PC-3 (cell line): ENCODE measurements around the gene BZW2. TPM values are rescaled to one million over a fixed set of nuclear protein-coding genes. Genes with fewer than 3 reads are reported as not detected.

Source experiments
- ATAC-seq: fragments of 200-7000 bp; cut with Tn5 transposase; 2 replicates; pipeline ENCODE4 v1.9.1; 2020; ENCODE audit warnings: mild to moderate bottlenecking, moderate library complexity
- BruUV-seq: library from RNA; stranded (reverse); fragments of 400-500 nt; replicated peaks from 2 replicates; lab custom pipeline; 2021; lab: Mats Ljungman, UMichigan
- CTCF ChIA-PET: fragments of 300-600 bp; sonication (Branson Sonifier 250); formaldehyde crosslinking; loops from one replicate; lab custom pipeline; 2022; ENCODE audit warnings: antibody characterized with exemption; lab: Charles Lee
- POLR2A ChIA-PET: fragments of 300-600 bp; sonication (Branson Sonifier 250); formaldehyde crosslinking; loops from one replicate; lab custom pipeline; 2022; ENCODE audit warnings: antibody characterized with exemption; ENCODE audit not compliant: unreplicated experiment; lab: Charles Lee
- DNase-seq: peaks from one replicate; pipeline ENCODE4 v3.0.0-alpha.2; 2015
- H2AFZ ChIP-seq: fragments of 300-600 bp; sonication (generic); 2 replicates; pipeline ENCODE4 v1.6.0; 2016; ENCODE audit warnings: antibody characterized with exemption, low read length
- H3F3A ChIP-seq: fragments of 300-600 bp; sonication (generic); one replicate; pipeline ENCODE4 v1.6.0; 2017; ENCODE audit warnings: antibody characterized with exemption, low read length, control low read depth, mild to moderate bottlenecking; ENCODE audit not compliant: unreplicated experiment
- H3K27ac ChIP-seq: fragments of 300-600 bp; sonication (generic); 2 replicates; pipeline ENCODE4 v1.5.1; 2016; ENCODE audit warnings: mild to moderate bottlenecking, low read length
- H3K27me3 ChIP-seq: fragments of 300-600 bp; sonication (generic); 2 replicates; pipeline ENCODE4 v1.6.1; 2016; ENCODE audit warnings: low read length, mixed read lengths
- H3K36me3 ChIP-seq: fragments of 300-600 bp; sonication (generic); 2 replicates; pipeline ENCODE4 v1.6.1; 2016; ENCODE audit warnings: low read depth, mixed run types, low read length, mixed read lengths
- H3K4me1 ChIP-seq: fragments of 300-600 bp; sonication (generic); 2 replicates; pipeline ENCODE4 v1.5.1; 2016; ENCODE audit warnings: low read length; ENCODE audit not compliant: insufficient read depth
- H3K4me2 ChIP-seq: fragments of 300-600 bp; sonication (generic); 2 replicates; pipeline ENCODE4 v1.6.0; 2016; ENCODE audit warnings: low read length
- H3K4me3 ChIP-seq: fragments of 300-600 bp; sonication (generic); 2 replicates; pipeline ENCODE4 v1.5.1; 2016; ENCODE audit warnings: mild to moderate bottlenecking, low read length, mixed read lengths
- H3K79me2 ChIP-seq: fragments of 300-600 bp; sonication (generic); 2 replicates; pipeline ENCODE4 v1.6.1; 2017; ENCODE audit warnings: low read length, mixed read lengths
- H3K9ac ChIP-seq: fragments of 300-600 bp; sonication (generic); 2 replicates; pipeline ENCODE4 v1.6.0; 2016; ENCODE audit warnings: mild to moderate bottlenecking, low read length
- H3K9me2 ChIP-seq: fragments of 300-600 bp; sonication (generic); replicated peaks from 2 replicates; pipeline ENCODE4 v1.6.1; 2016; ENCODE audit warnings: mixed run types, low read length, mixed read lengths
- H3K9me3 ChIP-seq: fragments of 300-600 bp; sonication (generic); 2 replicates; pipeline ENCODE4 v1.6.1; 2016; ENCODE audit warnings: low read length, mixed read lengths
- H4K20me1 ChIP-seq: fragments of 300-600 bp; sonication (generic); 2 replicates; pipeline ENCODE4 v1.6.1; 2016; ENCODE audit warnings: low read length, mixed read lengths
- CTCF ChIP-seq: fragments of 300-600 bp; sonication (generic); conservative IDR thresholded peaks from 2 replicates; pipeline ENCODE4 v1.5.1; 2017; ENCODE audit warnings: antibody characterized with exemption, low read depth, mild to moderate bottlenecking, low read length
- EZH2 ChIP-seq: fragments of 300-600 bp; sonication (generic); IDR thresholded peaks from one replicate; pipeline ENCODE4 v1.6.1; 2017; ENCODE audit warnings: antibody characterized with exemption, mild to moderate bottlenecking, low read length; ENCODE audit not compliant: unreplicated experiment
- EZH2phosphoT487 ChIP-seq: fragments of 300-600 bp; sonication (generic); IDR thresholded peaks from 2 replicates; pipeline ENCODE4 v1.6.1; 2018; ENCODE audit warnings: mild to moderate bottlenecking, antibody characterized with exemption, low read length, borderline replicate concordance
- intact Hi-C: fragments of 100-400 bp; cut with micrococcal nuclease; formaldehyde crosslinking; loops from 2 replicates; pipeline ENCODE4 v1.9.0; 2023
- total RNA-seq: library from RNA; depleted of rRNA; stranded (reverse); fragments of >200 nt; gene quantifications from 2 replicates; pipeline ENCODE4 v1.2.3, GENCODE V29; 2014

BZW2 gene
- total RNA-seq, 1 experiment from 2014 or later: 86.1 TPM

DNA sequence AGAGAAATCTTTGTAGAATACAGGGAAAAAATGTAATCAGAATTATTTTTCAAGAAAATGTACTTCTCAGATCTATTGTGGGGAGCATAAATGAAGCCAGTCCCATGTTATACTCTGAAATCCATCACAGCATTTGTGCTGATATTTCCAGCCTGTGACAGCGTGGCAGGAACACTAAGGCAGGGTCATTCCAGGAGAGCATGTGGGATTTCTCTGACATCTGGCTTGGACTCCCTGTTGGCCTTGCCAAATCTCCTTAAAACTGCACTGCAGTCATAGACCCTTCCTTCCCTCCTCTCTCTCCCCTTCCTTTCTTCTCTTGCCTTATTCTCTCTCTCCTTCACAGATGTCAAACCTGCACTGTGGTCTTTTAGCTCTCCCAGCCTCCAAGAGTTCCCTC lies 101.1 kb downstream of the BZW2 start:
- H3K4me1 ChIP-seq: peaks cover 16% of the 10 kb centered on the region
- no peak overlapping the region for H3K4me3 ChIP-seq
- no peak for ATAC-seq
- H3K4me2 ChIP-seq: no peak overlapping the region
- H3K27ac ChIP-seq: no peak overlapping the region
- no peak overlapping the region for H2AFZ ChIP-seq
- no TSS peak for BruUV-seq
- no peaks in the 10 kb centered on the region for H3K27me3 ChIP-seq
- intact Hi-C loops: no loop called here
- no peaks in the 10 kb centered on the region for H4K20me1 ChIP-seq
- DNase-seq: no peak
- no peaks in the 10 kb centered on the region for H3K36me3 ChIP-seq
- no peaks in the 10 kb centered on the region for H3K9me2 ChIP-seq
- TF ChIP-seq EZH2phosphoT487: no peak
- no peak for TF ChIP-seq CTCF
- no peak for TF ChIP-seq EZH2
- no peaks in the 10 kb centered on the region for H3F3A ChIP-seq
- ChIA-PET POLR2A (no interaction called here), CTCF (no interaction called here)
- no peaks in the 10 kb centered on the region for H3K9me3 ChIP-seq
- H3K79me2 ChIP-seq: no peaks in the 10 kb centered on the region
- H3K9ac ChIP-seq: no peak overlapping the region

- H3K4me3 ChIP-seq: peak within 1 kb of the TSS; percentile 88
- peak within 1 kb of the TSS; percentile 89 for H3K4me2 ChIP-seq
- TF ChIP-seq CTCF (no peak), EZH2 (no peak), EZH2phosphoT487 (no peak)
- DNase-seq (peak; percentile 95), ATAC-seq (peak; percentile 87)
- H3K9ac ChIP-seq: peak within 1 kb of the TSS; percentile 67
- H4K20me1 ChIP-seq: peaks cover 12% of the 10 kb centered on the region; the same call in 1 of the 2 replicates
- H2AFZ ChIP-seq: peak within 1 kb of the TSS; percentile 75
- H3K9me3 ChIP-seq: no peaks in the 10 kb centered on the region
- CTCF ChIA-PET: no interaction called here
- H3K9me2 ChIP-seq: no peaks in the 10 kb centered on the region
- POLR2A ChIA-PET: no interaction called here
- H3K79me2 ChIP-seq: peaks cover 46% of the 10 kb centered on the region
- no TSS peak for BruUV-seq
- no peaks in the 10 kb centered on the region for H3K27me3 ChIP-seq
- H3K36me3 ChIP-seq: no peaks in the 10 kb centered on the region
- peaks cover 6% of the 10 kb centered on the region for H3F3A ChIP-seq
- H3K4me1 ChIP-seq: peaks cover 28% of the 10 kb centered on the region
- peak within 1 kb of the TSS; percentile 51 for H3K27ac ChIP-seq
- intact Hi-C loops: loop anchor here (1.0 kb wide), 2 partner anchors 13 to 107 kb away; partner anchors contain the start of gene BZW2
Observed at GRCh38 chr7:16753102-16753931, 107.3 kb downstream of the BZW2 start, which contains the start of gene TSPAN13. TSS of gene TSPAN13 (plus strand) at chr7:16753755. CDS start at chr7:16753968, 213 bp downstream.
